ENCODE measurements around the gene RASSF8.

RASSF8 gene

DNA sequence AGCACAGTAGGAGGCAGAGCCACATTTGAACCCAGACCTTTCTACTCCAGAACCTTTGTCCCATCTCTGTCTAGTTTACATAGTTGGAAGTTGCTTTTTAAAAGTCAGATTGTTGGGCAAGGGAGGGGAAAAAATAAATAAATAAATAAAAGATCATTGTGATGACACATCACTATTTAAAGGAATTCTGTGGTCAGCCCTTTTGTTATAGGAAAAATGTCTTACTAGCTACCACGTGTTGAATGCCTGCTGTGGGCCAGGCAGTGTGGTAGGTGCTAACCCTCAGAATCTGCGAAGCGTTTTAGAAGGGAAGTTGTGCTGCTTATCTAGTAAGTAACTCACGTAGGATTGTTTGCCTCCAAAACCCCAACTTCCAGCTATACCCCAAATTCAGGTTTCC, 104.1 kb downstream of the RASSF8 start:
- DNase-seq = no peak

DNA sequence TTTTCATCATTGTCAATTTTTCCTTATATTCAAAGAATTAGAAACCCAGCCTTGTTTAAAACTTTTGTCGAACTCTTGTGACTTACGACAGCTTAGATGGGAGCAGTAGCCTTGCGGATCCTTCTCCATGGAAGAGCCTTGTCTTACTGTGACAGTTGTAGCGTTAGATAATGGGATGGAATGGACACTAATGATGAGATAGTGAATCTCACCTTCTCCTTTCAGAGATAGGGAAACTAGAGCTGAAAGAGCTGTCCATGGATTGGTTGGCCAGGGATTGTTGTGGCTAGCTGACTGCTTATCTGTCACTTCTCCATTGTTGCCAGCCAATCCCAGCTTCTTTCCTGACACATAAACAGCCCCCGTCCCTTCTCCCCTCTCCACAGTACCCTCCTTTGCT, 107.0 kb downstream of the RASSF8 start:
- DNase-seq = no peak

DNA sequence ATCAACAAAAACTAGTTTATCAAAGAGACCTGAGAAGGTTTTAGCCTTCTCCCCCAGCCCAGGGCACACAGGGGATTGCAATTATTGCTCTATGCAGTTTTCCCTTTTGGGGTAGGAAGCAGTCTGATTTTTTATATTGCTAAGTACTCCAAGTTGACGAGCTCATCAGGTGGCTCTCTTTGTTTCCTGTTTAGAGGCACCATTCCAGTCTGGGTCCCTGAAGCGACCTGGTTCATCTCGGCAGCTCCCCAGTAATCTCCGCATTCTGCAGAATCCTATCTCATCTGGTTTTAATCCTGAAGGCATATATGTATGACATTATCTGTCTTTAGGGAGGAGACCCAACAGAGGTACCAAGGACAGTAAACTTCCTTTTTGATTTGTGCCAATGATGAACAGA, 110.0 kb downstream of the RASSF8 start:
- no peak for DNase-seq

DNA sequence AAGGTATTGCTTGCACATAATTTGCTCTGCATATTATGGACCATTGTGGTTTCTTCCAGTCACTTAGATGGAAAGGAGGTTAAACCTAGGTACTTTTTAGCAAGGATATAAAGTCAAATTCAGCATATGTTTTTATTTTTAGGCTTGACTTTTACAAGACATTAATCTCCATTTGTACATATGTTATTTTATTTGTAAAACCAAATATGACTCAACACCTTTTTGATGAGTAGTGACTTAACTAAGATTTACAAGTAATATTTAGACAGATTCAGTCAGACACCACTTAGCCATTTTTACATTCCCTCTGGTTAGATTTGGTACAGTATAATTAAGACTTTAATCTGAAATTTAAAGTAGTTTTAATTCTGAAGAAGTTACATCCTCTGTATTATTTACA, 111.3 kb downstream of the RASSF8 start:
- no peak for DNase-seq

DNA sequence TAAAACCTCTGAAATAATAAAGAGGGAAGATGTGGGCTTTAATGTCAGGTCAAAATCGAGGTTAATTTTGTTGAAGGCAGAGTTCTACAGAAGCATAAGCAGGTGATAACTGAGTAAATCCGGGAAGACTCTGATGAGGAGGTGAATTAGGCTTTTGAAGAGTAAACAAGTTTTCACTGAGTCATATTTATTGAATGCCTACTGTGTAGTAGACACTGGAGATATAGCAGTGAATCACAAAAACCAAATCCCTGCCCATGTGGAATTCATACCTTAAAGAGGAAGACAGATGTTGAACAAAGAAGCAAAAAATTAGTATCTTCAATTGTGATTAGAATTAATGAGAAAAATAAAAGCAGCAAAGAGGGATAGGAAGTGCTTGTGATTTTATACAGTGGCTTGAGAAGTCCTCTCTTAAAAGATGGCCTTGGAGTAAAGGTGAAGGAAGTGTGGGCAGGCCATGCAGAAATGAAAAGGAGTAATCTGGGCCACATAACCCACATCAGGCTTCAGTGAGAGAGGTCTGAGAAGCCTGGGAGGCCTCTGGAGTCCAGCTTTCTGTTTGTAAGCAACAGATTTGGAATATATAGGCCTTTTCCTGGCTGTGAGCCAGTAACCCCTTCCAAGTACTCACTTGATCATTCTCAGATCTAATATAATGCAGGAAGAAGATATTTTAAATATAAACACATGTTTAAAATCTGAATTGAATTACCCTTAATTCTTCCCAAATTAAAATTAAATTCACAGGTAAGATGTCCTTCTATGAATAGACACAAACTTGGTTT, 119.6 kb downstream of the RASSF8 start:
- no peak for DNase-seq

DNA sequence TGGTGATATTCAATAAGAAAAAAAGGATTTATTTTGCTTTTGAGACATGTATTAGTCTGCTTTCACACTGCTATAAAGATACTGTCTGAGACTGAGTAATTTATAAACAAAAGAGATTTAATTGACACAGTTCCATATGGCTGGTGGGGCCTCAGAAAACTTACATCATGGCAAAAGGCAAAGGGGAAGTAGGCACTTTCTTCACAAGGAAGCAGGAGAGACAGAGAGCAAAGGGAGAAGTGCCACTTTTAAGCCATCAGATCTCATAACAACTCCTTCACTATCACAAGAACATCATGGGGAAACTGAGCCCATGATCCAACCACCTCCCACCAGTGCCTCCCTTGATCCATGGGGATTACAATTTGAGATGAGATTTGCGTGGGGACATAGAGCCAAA, 122.4 kb downstream of the RASSF8 start:
- no peak for DNase-seq

DNA sequence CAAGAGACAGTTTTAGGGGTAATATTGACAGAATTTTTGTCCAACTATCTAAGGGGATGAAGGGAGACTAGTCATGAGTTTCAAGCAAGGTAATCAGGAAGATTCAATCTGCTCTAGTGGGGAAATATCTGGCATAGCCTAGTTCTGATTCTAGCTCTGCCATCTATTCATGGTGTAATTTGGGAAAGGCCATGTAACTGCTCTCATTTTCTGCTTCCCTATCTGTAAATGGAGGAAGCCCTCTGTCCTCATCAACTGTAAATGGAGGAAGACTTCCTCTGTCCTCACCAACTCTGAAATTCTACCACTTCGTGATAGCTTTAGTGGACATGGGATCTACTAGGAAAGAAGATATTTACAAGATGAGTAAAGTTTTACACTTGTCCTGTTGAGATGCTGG, 128.5 kb downstream of the RASSF8 start:
- no peak for DNase-seq

DNA sequence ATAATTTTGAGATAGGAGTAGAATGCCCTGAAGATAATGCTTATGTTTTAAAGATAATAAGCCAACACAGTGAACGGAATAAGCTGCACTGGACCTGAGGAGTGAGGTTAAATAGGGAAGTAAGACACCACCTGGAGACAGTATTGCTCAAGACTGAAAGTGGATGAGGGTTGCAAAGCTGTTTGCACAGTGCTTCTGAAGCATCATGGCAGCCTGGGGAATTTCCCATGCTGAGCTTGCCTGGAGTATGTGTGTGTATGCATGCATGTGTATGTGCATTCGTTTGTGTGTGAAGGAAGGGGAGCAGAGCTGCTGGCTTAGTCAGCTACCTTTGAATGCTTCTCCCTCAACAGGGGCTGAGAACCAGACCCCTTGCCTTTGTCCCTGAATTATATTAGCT, 130.5 kb downstream of the RASSF8 start:
- no peak for DNase-seq

DNA sequence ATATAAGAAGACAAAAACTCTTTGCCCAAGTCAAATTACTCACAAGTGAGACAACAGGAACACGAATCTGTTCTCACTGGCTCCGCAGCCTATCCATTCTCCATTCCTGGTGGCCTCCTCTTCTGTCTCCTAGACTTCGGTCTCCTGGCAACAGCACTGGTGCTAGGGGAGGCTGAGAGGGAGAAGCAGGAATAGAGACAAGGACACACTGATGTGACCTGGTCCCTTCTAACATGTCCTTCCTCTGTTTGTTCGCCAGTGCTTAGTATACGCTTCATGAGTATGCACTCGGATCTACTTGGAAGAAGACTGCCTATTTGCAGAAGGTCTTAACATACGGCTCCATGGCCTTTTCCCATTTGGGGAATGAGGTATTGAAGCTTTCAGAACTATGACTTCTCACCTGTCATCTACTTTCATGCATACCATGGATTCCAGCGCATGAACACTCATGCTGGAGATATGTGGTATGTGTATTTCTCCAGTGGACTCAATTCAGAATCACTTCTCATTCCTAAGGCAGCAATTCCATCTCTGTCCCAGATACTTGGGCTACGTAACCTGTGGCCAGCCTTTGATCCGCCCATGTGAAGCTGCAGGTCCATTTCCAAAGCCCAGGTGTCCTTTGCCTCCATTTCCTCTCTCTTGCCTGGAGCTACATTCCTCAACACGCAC, 132.5 kb downstream of the RASSF8 start:
- no peak for DNase-seq

DNA sequence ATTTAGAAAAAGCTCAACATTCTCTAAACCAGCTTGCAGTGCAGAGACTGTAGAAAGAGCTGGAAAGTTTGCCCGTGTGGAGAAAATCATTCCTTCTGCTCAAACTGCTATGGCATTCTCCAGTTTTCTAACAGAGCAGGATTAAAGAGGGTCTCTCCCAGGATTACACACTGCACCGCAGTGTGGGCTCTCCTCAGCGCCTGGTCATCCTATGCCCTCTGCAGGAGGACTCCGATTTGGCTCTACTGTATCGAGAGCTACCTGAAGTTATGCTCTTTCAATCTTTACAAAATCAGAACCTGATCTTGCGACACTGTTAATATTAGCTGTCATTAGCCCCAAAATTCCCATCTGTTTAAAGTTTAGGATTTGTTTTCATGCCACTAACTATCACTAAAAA, 133.3 kb downstream of the RASSF8 start:
- no peak for DNase-seq

DNA sequence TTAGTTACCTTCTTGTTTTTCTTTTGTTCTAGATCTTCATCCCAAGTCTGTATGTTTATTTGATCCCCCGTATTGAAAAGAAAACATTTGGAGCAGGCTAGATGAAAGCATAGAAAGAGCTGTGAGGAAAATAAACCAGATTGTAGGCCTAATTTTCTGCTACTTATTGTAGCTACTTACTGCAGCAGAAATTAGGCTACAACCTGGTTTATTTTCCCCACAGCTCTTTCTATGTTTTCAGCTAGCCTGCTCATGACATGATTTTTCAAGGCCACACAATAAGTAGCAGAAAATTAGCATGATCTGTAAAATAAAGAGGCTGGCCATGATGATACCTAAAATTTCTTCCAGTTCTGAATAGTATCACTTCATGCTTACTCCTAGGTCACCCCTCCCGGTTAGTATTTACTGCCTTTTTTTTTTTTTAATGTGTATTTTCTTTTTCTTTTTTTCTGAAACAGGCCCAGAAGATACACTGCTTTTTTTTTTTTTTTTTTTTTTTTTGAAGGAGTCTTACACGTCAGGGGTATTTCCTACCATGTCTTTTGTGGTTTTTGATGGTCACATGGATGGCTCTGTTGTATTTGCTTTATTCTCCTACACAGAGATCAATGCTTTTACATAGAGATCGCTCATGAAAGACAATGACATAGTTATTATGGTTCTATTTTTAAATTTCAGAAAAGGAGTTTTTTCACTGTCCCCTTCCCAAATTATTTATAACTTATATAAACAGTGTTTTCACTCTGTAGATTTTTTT, 134.0 kb downstream of the RASSF8 start:
- DNase-seq = no peak

DNA sequence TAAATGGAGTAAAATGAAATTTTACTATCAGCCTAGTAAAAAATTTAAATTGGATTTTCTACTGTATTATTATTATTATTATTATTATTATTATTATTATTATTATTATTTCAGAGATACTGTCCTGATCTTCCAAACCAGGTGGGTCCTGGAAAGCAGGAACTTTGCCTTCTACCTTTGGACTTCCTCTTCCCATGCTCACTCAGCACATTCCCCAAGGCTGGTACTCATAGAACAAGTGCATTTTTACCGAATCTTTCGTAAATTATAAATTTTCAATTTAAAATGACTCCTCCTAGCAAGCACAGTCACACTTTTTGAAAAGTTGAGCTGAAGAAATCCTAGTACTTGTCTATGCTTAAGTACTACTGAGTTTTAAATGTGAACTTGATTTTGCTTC, 136.7 kb downstream of the RASSF8 start:
- DNase-seq = no peak

DNA sequence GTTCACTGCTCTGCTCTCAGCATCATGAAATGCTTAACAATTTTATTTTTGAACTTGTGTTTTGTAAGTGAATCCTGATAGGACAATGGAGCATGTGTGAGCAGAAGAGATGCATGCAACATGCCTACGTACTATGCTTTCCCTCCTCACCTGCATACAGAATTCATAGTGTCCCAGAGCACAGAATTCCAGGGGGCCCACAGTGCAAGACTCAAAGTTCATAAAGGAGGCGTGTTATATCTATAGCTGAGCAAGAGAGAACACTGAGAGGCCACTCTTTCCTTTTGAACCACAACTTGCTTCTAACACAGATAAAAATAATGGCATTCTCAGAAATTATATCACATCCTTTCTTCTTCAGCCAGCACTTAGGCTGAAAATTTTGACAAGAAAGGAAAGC, 137.6 kb downstream of the RASSF8 start:
- DNase-seq = no peak

DNA sequence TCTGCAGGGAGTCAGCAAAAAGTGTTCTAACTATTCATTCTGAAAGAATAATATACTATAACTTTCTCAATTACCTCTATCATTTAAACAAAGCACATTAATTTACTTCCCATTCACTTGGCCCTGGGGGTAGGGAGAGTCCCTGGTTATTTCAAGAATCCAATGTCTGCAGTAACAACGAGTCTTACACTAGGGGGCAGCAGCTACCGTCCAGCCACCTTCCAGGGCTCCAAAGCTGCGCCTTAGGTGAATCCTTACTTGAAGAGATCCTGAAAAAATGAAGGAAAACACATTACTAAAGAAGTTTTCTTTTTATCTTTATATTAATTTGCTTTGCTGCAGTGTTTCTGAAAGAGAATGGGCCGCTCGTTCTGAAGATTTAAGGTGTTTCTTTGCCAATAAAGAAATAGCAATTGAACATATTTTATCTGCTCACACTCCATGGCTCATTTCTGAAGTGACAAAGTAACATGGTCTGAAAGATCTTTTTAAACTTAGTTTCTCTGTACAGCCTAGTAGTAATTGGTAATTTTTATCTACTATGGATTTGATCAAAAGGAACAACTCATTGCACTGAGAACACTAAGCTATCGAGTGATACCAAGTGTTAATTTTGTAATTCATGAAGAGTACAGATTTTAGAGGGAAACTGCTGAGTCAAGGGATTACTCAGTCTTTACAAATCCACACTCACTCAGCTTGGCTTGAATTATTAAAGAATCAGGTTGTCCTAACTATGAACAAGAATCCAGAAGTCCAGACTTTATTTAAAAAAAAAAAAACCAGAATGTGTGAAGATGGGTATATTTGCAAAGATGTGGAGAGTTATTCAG, 138.8 kb downstream of the RASSF8 start:
- DNase-seq = peak; percentile 14

DNA sequence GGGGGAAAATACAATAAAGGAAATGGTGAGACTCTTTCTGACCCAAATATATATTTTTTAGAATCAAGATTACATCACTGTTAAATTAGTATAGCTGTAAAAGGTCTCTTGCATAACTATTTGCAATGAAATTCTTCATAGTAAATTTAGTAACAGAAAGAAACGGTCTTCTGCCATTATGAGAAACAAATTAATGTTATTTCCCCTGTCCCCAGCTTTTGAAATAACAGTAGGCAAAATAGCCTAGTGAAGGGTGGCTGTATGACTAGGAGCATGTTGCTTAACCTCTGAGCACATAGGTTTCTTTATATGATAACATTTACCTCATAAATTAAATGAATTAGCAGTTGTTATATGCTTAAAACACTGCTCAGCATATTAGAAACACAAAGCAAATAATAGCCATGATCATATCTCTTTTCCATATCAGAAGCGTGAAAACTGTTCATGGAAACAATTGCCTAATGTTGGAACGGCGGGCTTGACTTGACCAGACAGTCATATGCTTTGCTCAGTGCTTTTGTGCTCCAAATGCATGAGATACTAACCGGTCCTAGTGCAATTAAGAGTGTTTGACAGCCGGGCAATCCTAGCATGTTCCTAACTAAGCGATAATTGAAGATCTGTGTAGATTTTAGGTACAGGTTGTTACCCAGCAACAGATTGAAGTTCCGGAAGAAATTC, 142.3 kb downstream of the RASSF8 start:
- no peak for DNase-seq

DNA sequence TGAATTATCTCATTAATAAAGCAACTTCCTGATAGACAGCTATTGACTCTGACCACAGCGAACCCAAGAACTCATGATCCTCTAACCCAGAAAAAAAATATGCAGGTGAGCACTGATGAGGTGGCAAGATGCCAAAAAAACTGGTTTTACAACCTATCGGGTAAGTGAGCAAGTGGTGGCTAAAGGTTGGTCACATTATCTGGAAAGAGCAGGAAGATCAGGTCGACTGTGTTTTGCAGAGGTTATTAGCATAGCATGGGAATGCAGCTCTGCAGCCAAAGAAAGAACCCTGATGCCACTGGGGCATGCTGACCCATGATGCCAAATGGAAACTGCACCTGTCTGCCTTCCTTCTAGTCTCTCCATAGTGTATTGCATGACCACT, 142.9 kb downstream of the RASSF8 start:
- DNase-seq = no peak

DNA sequence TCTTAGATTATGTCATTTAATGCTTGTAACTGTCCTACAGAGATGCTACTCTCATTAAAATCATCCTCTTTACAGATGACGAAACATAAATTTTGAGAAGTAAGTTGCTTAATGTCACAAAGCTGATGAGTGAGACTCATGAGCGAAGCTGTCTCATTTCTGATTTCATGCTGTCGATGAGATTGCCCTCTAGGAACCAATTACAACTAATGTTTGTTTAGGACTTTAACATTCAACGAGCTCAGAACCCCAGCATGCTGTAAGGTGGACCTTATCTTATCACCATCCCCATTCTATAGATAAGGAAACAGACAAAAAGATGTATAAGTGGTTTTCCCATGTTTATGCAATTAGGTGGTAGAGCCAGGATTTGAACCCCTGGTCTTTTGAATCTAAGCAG, 143.3 kb downstream of the RASSF8 start:
- DNase-seq = no peak

DNA sequence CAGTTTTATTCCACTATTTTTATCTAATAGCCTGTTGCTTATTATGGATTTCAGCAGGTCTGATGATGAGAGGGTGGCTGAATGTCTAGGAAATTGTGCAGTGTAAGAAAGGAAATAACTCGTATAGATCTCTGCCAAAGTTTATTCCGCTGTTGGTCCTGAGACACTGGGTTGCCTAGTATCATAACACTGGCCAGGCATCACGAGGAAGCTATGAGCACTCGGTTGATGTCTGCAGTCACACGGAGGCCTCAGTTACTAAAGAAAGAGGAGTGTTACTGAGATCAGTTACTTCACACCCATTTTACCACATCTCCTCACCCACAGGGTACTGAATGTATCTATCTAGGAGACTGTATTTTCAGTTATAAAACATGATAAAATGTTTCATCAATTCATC, 144.5 kb downstream of the RASSF8 start:
- no peak for DNase-seq

DNA sequence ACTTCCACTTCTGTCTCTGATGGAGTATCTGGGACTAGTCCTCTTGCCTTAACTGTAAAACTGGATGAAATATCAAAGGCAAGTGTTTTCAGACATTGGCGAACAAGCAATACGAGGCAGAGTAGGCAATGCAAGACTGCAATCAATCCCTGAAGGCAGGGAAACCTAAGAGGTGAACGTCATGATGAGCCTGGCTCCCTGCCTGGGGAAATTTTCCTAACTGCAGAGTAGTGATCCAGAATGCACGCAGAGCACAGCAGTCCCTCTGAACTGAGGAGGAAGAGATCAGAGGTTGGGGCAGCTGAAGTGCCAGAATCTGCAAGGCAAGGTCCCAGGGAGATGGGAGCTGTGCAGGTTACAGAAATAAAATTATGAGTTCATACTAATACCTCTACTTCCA, 147.9 kb downstream of the RASSF8 start:
- no peak for DNase-seq

DNA sequence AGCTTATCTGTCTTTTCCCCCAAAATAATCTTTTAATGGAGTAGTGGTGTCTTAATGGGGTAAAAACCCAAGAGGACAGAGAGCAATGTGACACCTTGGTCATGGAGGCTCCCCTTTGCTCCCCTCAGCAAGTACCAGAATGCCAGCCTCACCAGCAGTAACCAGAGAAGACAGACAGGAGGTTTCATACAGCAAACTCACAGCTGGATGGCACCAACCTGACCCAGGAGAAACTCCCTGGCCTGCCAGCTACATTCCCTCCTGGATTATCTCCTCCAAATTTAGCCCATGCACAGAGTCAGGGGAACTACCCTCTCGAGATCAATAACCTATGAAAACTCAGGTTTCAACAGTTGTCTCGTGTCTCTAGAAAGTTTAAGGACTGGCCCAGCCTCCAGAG, 150.4 kb downstream of the RASSF8 start:
- no peak for DNase-seq

DNA sequence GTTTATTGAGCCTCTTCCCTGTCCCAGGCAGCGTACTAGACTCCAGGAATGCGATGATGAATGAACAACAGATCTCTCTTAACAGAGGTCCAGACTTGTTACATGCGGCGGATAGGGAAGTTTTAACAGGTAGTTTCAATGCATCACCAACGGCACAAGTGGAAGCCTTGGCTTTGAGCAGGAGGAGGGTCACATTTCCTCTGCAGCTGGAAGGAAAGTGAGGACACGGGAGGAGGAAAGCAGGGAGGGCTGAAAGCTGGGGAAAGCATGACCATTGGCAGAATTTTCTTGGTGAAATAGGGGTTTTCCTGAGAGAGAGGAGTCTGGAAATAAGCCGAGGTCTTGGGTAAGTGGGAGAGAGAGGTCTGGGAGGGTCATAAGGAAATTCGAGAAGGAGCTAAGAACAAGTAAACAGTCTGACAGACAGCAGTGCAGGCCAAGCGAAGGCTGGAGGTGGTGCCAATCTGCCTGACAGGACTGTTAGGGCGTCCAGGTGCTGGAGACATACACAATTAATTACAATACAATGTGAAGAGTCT, 150.9 kb downstream of the RASSF8 start:
- no peak for DNase-seq

DNA sequence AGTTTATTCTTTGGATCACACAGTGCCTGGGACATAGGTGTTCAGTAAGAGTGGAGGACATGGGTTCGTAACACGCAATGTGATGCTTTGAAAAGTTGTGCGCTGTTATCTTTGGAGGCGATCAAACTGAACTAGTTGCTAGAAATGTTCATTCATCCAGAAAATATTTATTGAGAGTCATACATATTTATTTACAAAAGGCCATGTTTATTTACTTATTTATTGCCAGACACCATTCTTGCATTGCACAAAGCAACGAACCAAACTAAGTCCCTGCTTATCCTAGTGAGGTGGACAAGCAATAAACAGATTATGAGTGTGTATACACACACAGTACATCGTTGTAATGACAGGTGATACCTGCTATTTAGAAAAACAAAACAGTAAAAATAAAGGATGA, 153.8 kb downstream of the RASSF8 start:
- DNase-seq = no peak
